CD4-positive, alpha-beta T cell treated with Interleukin-15 for 4 hours (primary cell): ENCODE measurements around the gene THBS3.
"Not testable (repeated sequence)": the region's sequence is repeated elsewhere in the genome, so short reads cannot be mapped to it uniquely, and the experiment has no call there.

Source experiments
- DNase-seq: peaks from one replicate; pipeline ENCODE4 v3.0.0-alpha.2; 2020; ENCODE audit warnings: low spot score

Gene THBS3

DNA sequence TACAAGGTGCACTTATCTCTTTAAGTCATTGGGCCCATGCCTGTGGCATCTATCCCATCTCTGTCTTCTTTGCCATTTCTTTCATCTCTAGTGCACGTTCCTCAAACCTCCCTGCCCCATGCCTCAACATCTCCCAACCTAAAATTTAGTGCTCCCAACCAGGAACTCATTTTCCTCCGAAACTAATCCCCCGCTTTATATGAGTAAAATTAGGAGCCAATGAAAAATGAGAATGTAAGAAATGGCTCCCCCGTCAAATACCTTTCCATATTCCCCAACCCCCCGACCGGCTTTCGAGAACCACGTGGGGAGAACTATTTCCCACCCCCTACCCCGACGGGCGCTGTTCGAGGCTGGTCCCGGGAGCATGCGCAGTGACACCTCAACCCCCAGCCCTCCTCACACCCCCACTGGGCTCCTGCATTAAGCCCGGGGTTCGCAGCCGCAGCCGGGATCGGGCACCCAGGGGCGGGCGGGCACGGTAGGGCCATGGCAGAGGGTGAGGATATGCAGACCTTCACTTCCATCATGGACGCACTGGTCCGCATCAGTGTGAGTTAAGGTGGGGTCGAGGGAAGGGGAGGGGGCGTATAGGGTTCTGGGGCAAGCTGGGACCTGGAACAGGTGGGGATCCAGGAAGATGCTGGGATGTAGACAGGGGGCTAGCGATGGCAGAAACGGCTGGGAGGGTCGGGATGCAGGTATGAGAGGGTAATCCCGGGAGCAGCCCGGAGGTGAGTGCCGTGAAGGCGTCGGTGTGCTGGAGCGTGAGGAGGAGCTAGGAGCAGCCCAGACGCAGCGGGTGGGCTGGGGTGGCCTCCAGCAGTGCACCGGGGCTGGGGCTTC lies 34.0 kb downstream of the THBS3 start, which contains the start of gene TRIM46:
TSS of gene TRIM46 (plus strand) at position 372 of the 846 bp plus-strand sequence. CDS start at position 490, 118 bp downstream.
- peak; percentile 82 for DNase-seq

DNA sequence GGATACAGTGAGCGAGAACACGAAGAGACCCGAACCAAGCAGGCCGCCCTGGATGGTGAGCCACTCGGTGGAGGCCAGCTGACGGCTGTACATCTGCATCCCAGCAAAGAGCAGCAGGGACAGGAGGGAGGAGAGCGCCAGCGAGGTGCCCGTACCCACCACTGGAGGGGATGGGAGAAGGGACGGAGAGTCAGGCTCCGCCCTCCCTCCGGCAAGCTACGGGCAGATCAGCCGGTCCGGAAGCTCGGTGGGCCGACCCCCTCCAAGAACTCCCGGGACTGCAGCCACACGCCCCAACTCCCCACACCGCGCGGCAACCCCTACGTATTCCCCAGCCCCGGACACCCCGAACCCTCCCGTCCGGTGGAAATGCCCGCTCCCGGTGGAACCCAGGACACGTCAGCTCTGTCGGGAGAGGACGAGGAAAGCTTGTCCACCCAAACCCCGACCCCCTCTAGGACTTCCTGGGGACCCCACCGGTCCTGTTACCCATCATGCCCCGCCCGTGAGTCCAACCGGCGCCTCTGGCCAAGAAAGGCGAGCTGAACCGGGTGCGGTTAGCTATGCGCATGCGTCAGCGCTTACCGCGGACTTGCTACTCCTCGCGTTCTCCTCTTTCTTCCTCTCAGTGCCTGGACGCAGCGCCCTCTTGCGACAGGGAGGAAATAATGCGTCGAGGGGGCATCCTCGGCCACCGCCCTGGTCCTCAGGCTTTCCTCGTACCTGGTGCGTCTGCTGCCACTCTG lies 34.8 kb downstream of the THBS3 start, which contains the start of gene KRTCAP2:
TSS of gene KRTCAP2 (minus strand) at position 573 of the 746 bp plus-strand sequence. CDS start at position 493, 80 bp downstream.
- DNase-seq, result peak; percentile 95

DNA sequence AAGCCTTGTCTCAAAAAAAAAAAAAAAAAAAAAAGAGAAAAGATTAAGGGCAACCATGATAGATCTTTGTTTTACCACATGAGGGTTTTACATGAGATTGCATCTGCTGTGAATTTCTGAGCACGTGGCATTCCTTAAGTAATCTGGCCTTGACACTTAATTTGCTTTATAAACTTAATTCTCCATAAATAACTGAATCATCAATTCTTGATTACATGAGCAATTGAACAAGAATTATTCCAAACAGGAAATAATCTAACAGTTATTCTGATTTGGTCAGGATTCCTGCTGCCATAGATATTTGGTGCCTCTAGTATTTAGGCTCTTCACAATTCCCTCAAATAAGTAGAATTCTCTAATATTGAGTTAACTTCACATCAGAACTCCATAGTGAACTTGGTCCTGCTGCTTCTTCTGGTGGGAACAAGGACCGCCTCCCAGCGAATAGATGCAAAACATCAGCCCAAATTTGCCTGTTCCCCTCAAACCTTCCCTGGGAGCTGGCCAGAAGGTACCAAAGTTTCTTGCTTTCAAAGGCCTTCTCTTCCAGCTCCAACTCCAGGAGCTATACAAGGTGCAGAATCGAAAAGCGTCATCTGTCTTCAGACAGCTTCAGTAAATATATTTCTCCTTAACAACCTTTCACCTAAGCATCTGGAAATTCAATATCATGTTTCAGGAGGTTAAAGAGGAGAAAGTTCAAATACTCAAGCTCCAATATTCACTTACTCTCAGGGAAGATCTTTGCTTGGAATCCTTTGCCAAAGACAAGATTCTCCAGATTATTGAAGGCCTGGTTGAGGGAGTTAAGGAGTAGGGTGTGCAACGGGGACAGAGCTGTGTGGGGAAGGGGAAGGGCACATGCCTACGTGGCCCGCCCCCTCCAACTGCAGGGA lies 35.6 kb downstream of the THBS3 start:
- no peak for DNase-seq

DNA sequence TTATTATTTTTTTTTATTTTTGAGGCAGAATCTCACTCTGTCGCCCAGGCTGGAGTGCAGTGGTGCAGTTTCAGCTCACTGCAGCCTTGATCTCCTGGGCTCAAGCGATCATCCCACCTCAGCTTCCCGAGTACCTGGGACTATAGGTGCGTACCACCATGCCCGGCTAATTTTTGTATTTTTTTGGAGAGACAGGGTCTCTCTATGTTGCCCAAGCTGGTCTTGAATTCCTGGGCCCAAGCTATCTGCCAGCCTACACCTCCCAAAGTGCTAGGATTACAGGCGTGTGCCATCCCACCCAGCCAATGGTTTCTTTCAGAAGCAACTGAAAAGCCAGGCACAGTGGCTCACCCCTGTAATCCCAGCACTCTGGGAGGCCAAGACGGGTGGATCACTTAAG lies 36.9 kb downstream of the THBS3 start:
- DNase-seq, result no peak

DNA sequence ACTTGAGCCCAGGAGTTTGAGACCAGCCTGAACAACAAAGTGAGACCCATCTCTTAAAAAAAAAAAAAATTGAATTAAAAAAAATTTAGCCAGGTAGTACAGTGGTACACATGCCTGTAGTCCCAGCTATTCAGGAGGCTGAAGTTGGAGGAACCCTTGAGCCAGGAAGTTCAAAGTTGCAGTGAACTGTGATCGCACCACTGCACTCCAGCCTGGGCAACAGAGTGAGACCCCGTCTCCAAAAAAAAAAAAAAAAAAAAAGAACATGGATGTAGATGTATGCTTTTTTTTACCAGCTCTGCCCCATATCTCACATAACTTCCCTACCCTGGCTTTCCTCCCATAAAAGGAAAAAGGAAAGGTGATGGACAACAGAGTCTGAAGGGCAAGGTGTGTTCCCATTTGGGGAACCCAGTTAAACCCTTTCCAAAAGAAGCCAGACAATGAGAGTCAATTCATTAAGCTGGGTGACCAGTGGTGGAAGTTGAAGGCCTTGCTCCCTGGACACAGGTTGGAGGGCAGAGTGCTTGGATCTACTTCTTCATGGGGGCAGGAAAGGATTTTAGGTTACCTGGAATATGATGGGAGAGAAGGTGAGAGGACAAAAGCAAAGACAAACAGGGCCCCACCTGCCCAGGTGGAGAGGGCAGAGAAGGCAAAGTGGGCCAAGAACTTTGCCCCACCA lies 37.5 kb downstream of the THBS3 start:
- DNase-seq, result no peak

DNA sequence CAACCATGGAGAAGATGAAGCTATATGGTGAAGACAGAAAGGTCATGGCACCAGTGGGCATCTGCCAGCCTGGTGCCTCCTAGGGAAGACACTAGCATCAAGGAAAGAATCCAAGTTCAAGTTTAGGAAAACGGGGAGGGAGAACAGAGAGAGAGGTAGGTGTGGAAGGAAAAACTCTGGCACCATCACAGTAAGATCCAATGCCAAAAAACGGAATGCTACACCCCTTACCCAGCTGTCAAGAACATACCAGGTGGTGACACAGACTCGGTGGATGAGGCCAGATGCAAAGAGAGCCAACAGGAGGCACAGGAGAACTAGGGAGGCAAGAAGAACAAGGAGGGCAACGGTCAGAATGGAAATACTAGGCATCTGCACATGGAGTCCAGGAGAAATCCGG lies 38.2 kb downstream of the THBS3 start:
- DNase-seq, result no peak

DNA sequence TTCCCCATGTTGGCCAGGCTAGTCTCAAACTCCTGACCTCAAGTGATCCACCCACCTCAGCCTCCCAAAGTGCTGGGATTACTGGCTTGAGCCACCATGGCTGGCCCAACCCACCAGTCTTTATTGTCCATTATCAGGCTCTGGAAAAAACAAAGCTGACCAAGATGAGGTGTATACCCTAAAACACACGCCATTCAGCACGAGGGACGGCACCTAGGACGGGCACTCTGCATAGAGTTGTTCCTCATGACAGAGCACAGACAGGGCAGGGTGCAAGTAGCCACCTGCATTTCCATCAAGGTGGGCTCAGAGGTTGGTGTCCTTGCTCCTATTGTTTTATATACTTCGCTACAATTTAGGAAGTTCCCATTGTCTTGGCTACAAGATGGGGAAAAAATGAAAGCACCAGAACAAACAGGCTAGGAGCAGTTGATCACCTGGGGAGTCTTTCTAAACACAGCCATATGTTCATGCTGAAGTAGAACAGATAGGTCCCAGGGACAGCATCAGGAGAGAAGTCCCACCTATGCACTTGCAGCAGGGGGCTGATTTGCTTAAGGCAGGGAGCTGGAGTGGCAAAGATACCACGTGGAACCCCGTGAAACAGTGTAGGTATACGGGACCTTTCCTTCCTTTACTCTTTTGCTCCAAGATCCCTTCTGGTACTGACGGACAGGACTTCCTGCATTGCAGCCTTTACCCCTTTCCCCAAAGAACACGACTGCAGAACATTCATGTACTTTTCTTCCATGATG lies 39.1 kb downstream of the THBS3 start:
- no peak for DNase-seq

DNA sequence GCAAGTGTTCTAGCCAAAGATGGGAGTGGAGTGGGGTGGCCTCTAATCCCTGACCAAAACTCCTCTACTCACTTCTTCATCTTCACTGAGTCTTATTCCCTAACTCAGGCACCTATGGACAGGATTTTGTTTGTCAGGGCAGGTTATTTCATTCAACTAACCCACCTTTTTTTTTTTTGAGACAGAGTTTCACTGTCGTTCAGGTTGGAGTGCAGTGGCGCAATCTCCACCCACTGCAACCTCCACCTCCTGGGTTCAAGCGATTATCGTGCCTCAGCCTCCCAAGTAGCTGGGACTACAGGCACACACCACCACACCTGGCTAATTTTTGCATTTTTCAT lies 39.6 kb downstream of the THBS3 start:
- not testable (repeated sequence) for DNase-seq

DNA sequence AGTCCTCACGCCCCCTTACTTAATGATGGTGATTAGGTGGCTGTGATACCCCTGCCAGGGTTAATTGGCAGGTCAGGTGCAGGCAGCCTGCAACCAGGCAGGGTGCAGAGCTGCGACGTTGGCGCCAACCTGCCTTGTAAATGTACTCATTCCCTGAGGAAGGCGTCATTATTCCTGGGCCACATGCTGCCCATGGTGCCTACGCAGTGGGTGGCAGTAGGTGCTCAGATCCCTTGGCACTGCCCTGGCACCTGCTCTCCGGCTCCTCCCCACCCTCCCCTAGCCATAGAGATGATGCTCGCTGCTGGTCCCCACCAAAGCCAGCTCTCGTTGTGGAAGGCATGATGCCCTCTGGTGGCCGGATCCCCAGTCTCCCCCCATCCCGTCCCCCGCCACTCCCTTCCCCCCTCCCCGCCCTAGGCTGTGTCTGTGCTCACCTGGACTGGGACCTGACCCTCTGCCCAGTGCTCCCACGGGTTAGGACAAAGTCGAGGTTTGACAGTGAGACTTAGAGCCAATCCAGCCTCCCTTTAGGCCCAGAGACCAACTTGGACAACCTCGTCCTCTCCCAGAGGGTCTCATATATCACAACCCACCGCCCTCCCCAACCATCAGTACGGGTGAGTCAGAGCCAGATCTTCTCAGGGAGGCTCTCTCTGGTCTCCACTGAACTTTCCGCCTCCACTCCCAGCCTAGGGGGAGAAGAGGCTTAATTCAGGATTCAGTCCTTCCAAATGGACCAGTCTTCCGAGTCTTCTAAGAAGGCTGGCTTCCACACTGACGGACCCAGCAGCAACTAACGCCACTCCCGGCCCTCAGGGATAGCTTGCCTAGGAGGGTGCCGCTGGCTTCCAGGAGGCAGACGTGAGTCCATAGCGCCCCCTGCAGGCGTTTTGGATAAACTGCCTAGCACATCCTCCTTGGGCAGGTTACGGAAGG lies 40.3 kb downstream of the THBS3 start:
- peak; percentile 85 for DNase-seq

DNA sequence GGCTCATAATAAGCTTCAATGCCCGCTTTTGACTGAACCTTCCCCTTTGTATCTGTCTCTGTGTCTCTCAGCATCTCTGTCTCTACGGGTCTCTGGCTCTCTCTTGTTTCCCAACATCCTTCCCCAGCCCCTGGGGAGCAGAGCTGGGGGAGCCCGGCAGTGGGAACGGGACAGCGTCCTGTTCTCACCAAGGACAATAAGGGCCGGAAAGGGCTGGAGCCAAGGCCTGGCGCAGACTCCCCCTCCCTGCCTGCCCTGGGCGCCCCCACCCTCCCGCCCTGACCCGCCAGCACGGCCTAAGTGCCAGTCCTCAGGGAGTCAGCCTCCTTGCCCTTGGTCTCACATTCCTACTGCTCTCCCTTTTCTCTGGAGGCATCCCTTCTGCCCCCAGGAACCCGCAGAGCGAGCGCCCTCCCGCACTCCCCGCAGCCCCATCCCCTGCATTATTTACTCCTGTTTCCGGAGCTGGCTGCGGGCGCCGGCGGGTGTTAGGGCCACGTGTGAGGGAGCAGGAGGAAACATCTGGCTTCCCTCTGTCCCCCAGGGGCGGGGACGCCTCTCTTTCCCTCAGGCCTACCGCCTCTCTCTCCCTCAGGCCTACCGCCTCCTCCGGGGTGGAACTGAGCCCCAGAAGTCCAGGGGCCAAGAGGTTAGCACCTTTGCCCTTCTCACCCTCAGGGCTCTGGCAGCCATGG lies 41.1 kb downstream of the THBS3 start:
- no peak for DNase-seq

DNA sequence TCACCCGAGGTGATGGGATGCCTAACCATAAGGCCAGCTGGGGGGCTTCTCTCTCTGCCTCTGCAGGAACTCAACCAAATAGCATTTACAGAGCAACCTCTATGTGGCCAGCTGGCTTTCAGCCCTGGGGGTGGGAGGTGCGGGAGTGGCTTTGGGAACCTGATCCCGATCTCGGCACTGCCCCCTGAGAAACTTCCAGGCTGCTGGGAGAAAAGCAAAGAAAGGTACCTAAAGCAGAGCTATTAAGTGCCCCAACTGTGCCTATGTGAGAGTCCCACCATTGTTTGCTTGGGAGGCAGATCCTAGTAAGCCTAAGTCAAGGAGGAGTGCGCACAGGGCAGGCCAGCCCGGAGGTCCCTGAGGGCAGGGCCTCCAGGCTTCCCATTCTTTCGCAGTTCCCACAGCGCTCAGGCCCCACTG lies 41.6 kb downstream of the THBS3 start:
- no peak for DNase-seq

DNA sequence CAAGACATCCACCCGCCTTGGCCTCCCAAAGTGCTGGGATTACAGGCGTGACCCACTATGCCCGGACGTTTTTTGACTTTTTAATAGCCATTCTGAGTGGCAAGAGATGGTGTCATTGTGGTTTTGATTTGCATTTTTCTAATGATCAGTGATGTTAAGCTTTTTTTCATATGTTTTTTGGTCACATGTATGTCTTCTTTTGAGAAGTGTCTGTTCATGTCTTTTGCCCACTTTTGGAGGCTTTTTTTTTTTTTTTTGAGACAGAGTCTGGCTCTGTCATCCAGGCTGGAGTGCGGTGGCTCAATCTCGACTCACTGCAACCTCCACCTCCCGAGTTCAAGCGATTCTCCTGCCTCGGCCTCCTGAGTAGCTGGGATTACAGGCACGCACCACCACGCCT lies 43.1 kb downstream of the THBS3 start:
- DNase-seq, result not testable (repeated sequence)

DNA sequence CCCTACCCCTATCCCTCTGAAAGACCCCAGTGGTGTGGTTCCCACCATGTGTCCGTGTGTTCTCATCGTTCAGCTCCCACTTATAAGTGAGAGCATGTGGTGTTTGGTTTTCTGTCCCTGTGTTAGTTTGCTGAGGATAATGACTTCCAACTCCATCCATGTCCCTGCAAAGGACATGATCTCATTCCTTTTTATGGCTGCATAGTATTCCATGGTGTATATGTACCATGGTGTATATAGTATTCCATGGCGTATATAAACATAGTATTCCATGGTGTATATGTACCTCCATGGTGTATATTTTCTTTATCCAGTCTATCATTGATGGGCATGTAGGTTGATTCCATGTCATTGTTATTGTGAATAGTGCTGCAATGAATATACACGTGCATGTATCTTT lies 43.9 kb downstream of the THBS3 start:
- DNase-seq, result not testable (repeated sequence)

DNA sequence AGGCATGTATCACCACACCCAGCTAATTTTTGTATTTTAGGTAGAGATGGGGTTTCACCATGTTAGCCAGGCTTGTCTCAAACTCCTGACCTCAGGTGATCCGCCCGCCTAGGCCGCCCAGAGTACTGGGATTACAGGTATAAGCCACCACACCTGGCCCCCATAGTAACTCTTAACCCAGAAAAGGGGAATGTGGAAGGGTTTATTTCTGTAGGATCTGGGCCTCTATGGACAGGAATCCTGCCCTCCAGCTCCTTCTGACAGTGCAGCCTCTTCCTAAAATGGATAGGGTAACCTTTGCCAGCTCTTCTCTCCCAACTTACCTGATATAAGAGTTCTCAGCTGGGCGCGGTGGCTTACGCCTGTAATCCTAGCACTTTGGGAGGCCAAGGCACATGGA lies 45.1 kb downstream of the THBS3 start:
- not testable (repeated sequence) for DNase-seq

DNA sequence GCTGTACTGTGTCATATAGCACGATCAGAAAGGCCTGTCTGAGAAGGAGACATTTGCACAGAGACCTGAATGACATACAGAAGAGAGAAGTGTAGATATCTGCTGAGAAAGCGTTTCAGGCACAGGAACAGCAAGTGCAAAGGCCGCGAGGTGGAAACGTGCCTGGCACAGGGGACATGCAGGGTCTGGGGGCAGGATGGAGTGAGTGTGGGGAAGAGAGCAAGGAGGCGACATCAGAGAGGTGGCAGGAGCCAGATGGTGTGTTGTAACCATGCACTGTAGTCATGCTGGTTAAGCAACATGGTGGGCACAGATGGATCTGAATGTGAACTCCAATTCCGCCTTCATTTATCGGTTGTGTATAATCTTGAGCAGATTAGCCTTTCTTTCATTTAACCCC lies 47.6 kb downstream of the THBS3 start:
- no peak for DNase-seq

DNA sequence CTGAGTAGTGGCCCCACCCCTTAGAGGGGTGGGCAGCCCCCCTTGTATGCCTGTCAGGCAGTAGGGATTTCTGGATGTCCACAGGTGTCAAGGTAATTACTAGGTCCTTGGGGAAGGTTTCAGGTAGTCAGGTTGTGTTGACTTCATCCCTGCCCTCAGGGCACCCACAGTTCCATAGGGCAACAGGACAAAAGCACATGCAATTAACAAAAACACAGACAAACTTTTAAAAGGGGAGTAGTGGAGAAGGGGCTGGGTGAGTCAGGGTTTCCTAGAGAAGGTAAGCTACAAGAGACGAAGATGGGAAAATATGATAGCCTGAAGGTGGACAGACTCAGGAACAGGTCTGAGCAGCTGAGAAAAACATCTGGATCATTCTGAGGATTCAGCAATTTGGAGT lies 48.7 kb downstream of the THBS3 start:
- no peak for DNase-seq

DNA sequence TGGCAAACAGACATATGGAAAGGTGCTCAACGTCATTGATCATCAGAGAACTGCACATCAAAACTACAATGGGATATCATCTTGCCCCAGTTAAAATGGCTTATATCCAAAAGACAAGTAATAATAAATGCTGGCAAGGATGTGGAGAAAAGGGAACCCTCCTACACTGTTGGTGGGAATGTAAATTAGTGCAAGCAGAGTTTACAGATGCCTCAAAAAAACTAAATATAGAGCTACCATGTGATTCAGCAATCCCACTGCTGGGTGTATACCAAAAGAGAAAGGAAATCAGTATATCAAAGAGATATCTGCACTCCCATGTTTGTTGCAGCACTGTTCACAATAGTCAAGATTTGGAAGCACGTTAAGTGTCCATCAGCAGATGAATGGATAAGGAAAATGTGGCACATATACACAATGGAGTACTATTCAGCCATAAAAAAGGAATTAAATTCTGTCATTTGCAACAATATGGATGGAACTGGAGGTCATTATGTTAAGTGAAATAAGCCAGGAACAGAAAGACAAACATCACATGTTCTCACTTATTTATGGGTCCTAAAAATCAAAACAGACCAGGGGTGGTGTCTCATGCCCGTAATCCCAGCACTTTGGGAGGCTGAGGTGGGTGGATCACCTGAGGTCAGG lies 51.6 kb downstream of the THBS3 start:
- not testable (repeated sequence) for DNase-seq
